ACC112 (cell line): ENCODE results near the gene MEIOSIN.
A peak's percentile ranks its signal among the peaks of the same experiment; 100 is the strongest.
"Not testable (repeated sequence)": the region's sequence is repeated elsewhere in the genome, so short reads cannot be mapped to it uniquely, and the experiment has no call there.

Experiments
- H2AFZ ChIP-seq: fragments of 200-600 bp; sonication (generic); one replicate; pipeline ENCODE4 v1.6.0; 2017; ENCODE audit warnings: antibody characterized with exemption, low read length; ENCODE audit not compliant: unreplicated experiment
- H3K27ac ChIP-seq: fragments of 200-600 bp; sonication (generic); 2 replicates; pipeline ENCODE4 v1.5.1; 2014; ENCODE audit warnings: low read depth, mild to moderate bottlenecking, antibody characterized with exemption, low read length, moderate library complexity
- H3K27me3 ChIP-seq: fragments of 200-600 bp; sonication (generic); 2 replicates; pipeline ENCODE4 v1.6.1; 2014; ENCODE audit warnings: mild to moderate bottlenecking, antibody characterized with exemption, low read length, moderate library complexity, mixed read lengths; ENCODE audit not compliant: insufficient read depth
- H3K36me3 ChIP-seq: fragments of 200-600 bp; sonication (generic); 2 replicates; pipeline ENCODE4 v1.6.1; 2016; ENCODE audit warnings: mild to moderate bottlenecking, antibody characterized with exemption, low read length, moderate library complexity, mixed read lengths; ENCODE audit not compliant: insufficient read depth
- H3K4me1 ChIP-seq: fragments of 200-600 bp; sonication (generic); one replicate; pipeline ENCODE4 v1.6.1; 2016; ENCODE audit warnings: low read length, mixed read lengths; ENCODE audit not compliant: insufficient read depth, unreplicated experiment, control insufficient read depth
- H3K4me3 ChIP-seq: fragments of 200-600 bp; sonication (generic); 2 replicates; pipeline ENCODE4 v1.5.1; 2014; ENCODE audit warnings: mild to moderate bottlenecking, low read depth, low read length
- H3K79me2 ChIP-seq: fragments of 200-600 bp; sonication (generic); one replicate; pipeline ENCODE4 v1.6.0; 2016; ENCODE audit warnings: low read length; ENCODE audit not compliant: control insufficient read depth, unreplicated experiment, insufficient read depth

The MEIOSIN gene

GRCh38 chr19:45728683-45729082, 4.6 kb upstream of the MEIOSIN start:
- H3K27me3 ChIP-seq, H3K4me3 ChIP-seq, H3K36me3 ChIP-seq, H2AFZ ChIP-seq, H3K4me1 ChIP-seq, H3K27ac ChIP-seq: not testable (repeated sequence)
- H3K79me2 ChIP-seq: peaks cover 38% of the 10 kb centered on the region

GRCh38 chr19:45729800-45730290, 3.4 kb upstream of the MEIOSIN start:
- Histone ChIP-seq H3K27ac (0 out of 2 replicates have a peak overlapping the region, but pooled peaks have one; percentile 22), H3K4me3 (peak overlapping the region; percentile 96), H2AFZ (no peak overlapping the region), H3K4me1 (no peaks in the 10 kb centered on the region), H3K79me2 (peaks cover 35% of the 10 kb centered on the region), H3K27me3 (no peaks in the 10 kb centered on the region), H3K36me3 (no peaks in the 10 kb centered on the region)

- Histone ChIP-seq H3K27ac (peak within 1 kb of the TSS; percentile 22; the same call in 1 of the 2 replicates), H3K4me1 (no peaks in the 10 kb centered on the region), H3K79me2 (peaks cover 34% of the 10 kb centered on the region), H3K27me3 (no peaks in the 10 kb centered on the region), H2AFZ (peak within 1 kb of the TSS; percentile 44), H3K4me3 (peak within 1 kb of the TSS; percentile 96), H3K36me3 (no peaks in the 10 kb centered on the region)
These were observed 2.6 kb upstream of the MEIOSIN start, which contains the start of gene FBXO46 for GRCh38 chr19:45730368-45731288. Gene FBXO46, minus strand, starts transcription at chr19:45730896. Its CDS starts 17,401 bp downstream, at chr19:45713495.

DNA sequence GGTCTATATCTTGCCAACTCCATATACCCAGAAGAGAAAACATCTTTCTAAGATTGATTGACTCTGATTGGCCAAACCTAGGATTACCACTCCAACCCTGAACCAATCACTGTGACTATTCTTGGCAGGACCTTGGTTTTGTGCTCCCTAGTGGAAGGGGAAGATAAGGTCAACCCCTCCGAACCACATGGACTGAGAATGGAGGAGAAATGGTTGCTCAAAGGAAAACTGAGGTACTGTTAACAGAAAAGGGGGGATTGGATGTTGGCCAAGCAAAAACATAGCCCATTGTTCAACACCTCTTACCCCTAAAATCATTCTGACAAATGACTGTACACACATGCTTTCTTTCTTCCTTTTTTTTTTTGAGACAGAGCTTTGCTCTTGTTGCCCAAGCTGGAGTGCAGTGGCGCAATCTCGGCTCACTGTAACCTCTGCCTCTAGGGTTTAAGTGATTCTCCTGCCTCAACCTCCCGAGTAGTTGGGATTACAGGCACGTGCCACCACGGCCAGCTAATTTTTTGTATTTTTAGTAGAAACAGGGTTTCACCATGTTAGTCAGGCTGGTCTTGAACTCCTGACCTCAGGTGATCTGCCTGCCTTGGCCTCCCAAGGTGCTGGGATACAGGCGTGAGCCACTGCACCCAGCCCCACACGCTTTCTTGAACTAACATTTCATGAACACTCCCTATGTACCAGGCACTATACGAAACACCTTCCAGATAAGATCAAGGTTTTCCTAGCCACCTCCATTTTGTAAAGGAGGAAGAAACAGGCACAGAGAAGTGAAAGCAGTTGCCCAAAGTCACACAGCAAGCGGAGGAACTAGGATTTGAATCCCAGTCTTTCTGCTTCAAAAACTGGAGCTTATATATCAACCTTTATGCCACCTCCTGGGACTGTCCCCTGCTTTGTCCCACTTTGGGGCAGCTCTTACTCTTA, 6.5 kb downstream of the MEIOSIN start:
- Histone ChIP-seq H3K27me3 (no peaks in the 10 kb centered on the region), H3K79me2 (no peaks in the 10 kb centered on the region), H3K27ac (no peak overlapping the region), H3K4me1 (no peaks in the 10 kb centered on the region), H3K36me3 (no peaks in the 10 kb centered on the region), H3K4me3 (no peak overlapping the region), H2AFZ (no peak overlapping the region)

DNA sequence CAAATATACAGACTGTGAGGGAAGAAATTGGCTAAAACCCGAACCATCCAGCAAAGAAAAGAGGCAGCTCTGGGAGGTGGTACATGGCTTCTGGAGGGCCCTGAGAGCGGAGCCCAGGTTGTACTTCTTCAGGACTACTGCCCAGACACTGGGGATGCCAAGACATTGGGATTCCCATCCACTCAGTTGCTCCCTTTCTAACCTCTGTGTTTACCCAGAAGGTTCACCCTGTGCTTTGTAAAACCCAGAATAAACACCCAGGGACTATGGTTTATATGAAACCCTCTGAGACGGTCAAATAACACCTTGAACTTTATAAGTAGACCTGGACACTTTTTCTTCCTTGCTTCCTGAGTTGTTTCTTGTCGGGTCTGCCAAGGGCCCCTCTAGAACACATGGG, 9.7 kb downstream of the MEIOSIN start:
- Histone ChIP-seq H3K27me3 (no peaks in the 10 kb centered on the region), H3K36me3 (no peaks in the 10 kb centered on the region), H3K4me1 (no peaks in the 10 kb centered on the region), H3K79me2 (no peaks in the 10 kb centered on the region), H3K27ac (no peak overlapping the region), H3K4me3 (no peak overlapping the region), H2AFZ (no peak overlapping the region)

- no peak overlapping the region for H3K4me3 ChIP-seq
- H3K27ac ChIP-seq: no peak overlapping the region
- no peak overlapping the region for H2AFZ ChIP-seq
- H3K79me2 ChIP-seq: no peaks in the 10 kb centered on the region
- H3K27me3 ChIP-seq: no peaks in the 10 kb centered on the region
- H3K4me1 ChIP-seq: no peaks in the 10 kb centered on the region
- no peaks in the 10 kb centered on the region for H3K36me3 ChIP-seq
These were observed 12.4 kb downstream of the MEIOSIN start for GRCh38 chr19:45745606-45746005.

DNA sequence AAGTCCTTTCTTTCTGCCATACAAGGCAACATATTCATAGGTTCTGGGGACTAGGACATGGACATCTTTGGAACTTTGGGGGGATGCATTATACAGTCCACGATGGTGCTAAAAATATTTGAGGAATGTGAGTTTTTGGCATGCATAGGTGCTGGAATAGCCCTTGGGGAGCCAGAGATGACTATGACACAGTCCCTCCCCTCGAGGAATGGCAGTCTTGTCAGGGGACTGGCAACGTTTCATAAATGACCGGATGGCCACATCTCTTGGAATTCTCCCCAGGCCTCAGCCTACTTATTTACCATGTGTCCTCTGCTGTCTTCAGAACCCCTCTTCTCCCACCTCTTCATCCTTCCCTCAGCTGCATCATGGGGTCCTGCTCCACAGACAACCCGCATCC, 13.6 kb downstream of the MEIOSIN start:
- Histone ChIP-seq H3K4me1 (no peaks in the 10 kb centered on the region), H3K4me3 (no peak overlapping the region), H3K36me3 (no peaks in the 10 kb centered on the region), H2AFZ (no peak overlapping the region), H3K27ac (no peak overlapping the region), H3K27me3 (no peaks in the 10 kb centered on the region), H3K79me2 (no peaks in the 10 kb centered on the region)

- Histone ChIP-seq H3K4me1 (no peaks in the 10 kb centered on the region), H2AFZ (no peak overlapping the region), H3K27ac (no peak overlapping the region), H3K27me3 (no peaks in the 10 kb centered on the region), H3K79me2 (no peaks in the 10 kb centered on the region), H3K36me3 (no peaks in the 10 kb centered on the region), H3K4me3 (no peak overlapping the region)
These were observed 14.3 kb downstream of the MEIOSIN start for GRCh38 chr19:45747513-45747912.

DNA sequence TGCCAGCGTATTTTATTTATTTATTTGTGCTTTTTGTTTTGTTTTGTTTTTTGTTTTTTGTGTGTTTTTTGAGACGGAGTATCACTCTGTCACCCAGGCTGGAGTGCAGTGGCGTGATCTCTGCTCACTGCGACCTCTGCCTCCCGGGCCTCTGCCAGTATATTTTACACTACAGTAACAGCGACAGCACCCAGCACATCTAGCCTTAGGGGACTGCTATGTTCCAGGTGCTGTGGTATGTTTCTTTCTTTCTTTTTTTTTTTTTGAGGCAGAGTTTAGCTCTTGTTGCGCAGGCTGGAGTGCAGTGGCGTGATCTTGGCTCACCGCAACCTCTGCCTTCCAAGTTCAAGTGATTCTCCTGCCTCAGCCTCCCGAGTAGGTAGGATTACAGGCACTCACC, 18.2 kb downstream of the MEIOSIN start:
- H2AFZ ChIP-seq, H3K27me3 ChIP-seq, H3K79me2 ChIP-seq, H3K36me3 ChIP-seq, H3K4me3 ChIP-seq, H3K4me1 ChIP-seq, H3K27ac ChIP-seq: not testable (repeated sequence)

- H3K36me3 ChIP-seq: no peaks in the 10 kb centered on the region
- no peaks in the 10 kb centered on the region for H3K79me2 ChIP-seq
- H3K4me1 ChIP-seq: no peaks in the 10 kb centered on the region
- H3K27ac ChIP-seq: no peak overlapping the region
- no peaks in the 10 kb centered on the region for H3K27me3 ChIP-seq
- no peak overlapping the region for H3K4me3 ChIP-seq
- no peak overlapping the region for H2AFZ ChIP-seq
These were observed 19.4 kb downstream of the MEIOSIN start for GRCh38 chr19:45752639-45753038.
